ENCODE measurements around the gene NCOR2. TPM values are rescaled to one million over a fixed set of nuclear protein-coding genes. Genes with fewer than 3 reads are reported as not detected.
A peak's percentile ranks its signal among the peaks of the same experiment; 100 is the strongest.

Gene NCOR2
- total RNA-seq, 4 donors from 2014 or later, result 211 to 265 (median 225) TPM

GRCh38 chr12:124581307-124582107, 14.1 kb upstream of the NCOR2 start:
- Histone ChIP-seq H3K4me3 (no peak overlapping the region), H3K27ac (peak overlapping the region in 1 of 4 donors; percentile 11), H3K9me3 (peaks cover 0 to 11% (median 0%) of the 10 kb centered on the region in 4 donors), H3K27me3 (no peaks in the 10 kb centered on the region), H3K36me3 (no peaks in the 10 kb centered on the region), H3K4me1 (peaks cover 0 to 8% (median 2%) of the 10 kb centered on the region in 4 donors)
- no peak for TF ChIP-seq EP300 (IDR thresholded peaks at IDR 0.05)
- no peak for DNase-seq (ENCODE audit: low spot score in 2 of 2)
- 77 to 79% methylated on average over 15 of the region's 15 CpGs for WGBS, 2 donors

- 93 to 97% methylated on average over 5 of the region's 5 CpGs for WGBS, 2 donors
These were observed 12.6 kb upstream of the NCOR2 start for GRCh38 chr12:124579921-124580517.

GRCh38 chr12:124578854-124579253, 11.4 kb upstream of the NCOR2 start:
- WGBS, 2 donors, result 68 to 79% methylated on average over 3 of the region's 3 CpGs
- Histone ChIP-seq H3K27ac (no peak overlapping the region), H3K4me1 (peaks cover 0 to 8% (median 2%) of the 10 kb centered on the region in 4 donors), H3K9me3 (peaks cover 0 to 12% (median 0%) of the 10 kb centered on the region in 4 donors), H3K4me3 (no peak overlapping the region), H3K36me3 (no peaks in the 10 kb centered on the region), H3K27me3 (no peaks in the 10 kb centered on the region)
- no peak for TF ChIP-seq EP300 (IDR thresholded peaks at IDR 0.05)
- TF ChIP-seq POLR2A (IDR thresholded peaks at IDR 0.05), result no peak
- no peak for TF ChIP-seq CTCF (IDR thresholded peaks at IDR 0.05)
- no peak for DNase-seq (ENCODE audit: low spot score in 2 of 2)

More at GRCh38 chr12:124579921-124580517, 12.6 kb upstream of the NCOR2 start:
- Histone ChIP-seq H3K27me3 (no peaks in the 10 kb centered on the region), H3K27ac (no peak overlapping the region), H3K36me3 (no peaks in the 10 kb centered on the region), H3K4me1 (peaks cover 0 to 8% (median 2%) of the 10 kb centered on the region in 4 donors), H3K9me3 (peaks cover 0 to 12% (median 0%) of the 10 kb centered on the region in 4 donors), H3K4me3 (no peak overlapping the region)
- DNase-seq (ENCODE audit: low spot score in 2 of 2), result no peak
- no peak for TF ChIP-seq CTCF (IDR thresholded peaks at IDR 0.05)
- no peak for TF ChIP-seq POLR2A (IDR thresholded peaks at IDR 0.05)
- no peak for TF ChIP-seq EP300 (IDR thresholded peaks at IDR 0.05)

GRCh38 chr12:124578445-124578844, 11.0 kb upstream of the NCOR2 start:
- TF ChIP-seq EP300 (IDR thresholded peaks at IDR 0.05) (no peak), CTCF (IDR thresholded peaks at IDR 0.05) (no peak), POLR2A (IDR thresholded peaks at IDR 0.05) (no peak)
- 92 to 94% methylated on average over 8 of the region's 8 CpGs for WGBS, 2 donors
- Histone ChIP-seq H3K27ac (no peak overlapping the region), H3K27me3 (no peaks in the 10 kb centered on the region), H3K36me3 (no peaks in the 10 kb centered on the region), H3K4me3 (no peak overlapping the region), H3K4me1 (peaks cover 0 to 8% (median 2%) of the 10 kb centered on the region in 4 donors), H3K9me3 (peaks cover 0 to 12% (median 0%) of the 10 kb centered on the region in 4 donors)
- no peak for DNase-seq (ENCODE audit: low spot score in 2 of 2)

GRCh38 chr12:124577986-124578385, 10.6 kb upstream of the NCOR2 start:
- Histone ChIP-seq H3K4me1 (peaks cover 0 to 8% (median 2%) of the 10 kb centered on the region in 4 donors), H3K4me3 (no peak overlapping the region), H3K36me3 (no peaks in the 10 kb centered on the region), H3K9me3 (peaks cover 0 to 12% (median 0%) of the 10 kb centered on the region in 4 donors), H3K27me3 (no peaks in the 10 kb centered on the region), H3K27ac (no peak overlapping the region)
- no peak for DNase-seq (ENCODE audit: low spot score in 2 of 2)
- WGBS, 2 donors, result 84 to 89% methylated on average over 13 of the region's 13 CpGs
- no peak for TF ChIP-seq EP300 (IDR thresholded peaks at IDR 0.05)

GRCh38 chr12:124577374-124577773, 10.0 kb upstream of the NCOR2 start:
- no peaks in the 10 kb centered on the region for H3K36me3 ChIP-seq
- no peaks in the 10 kb centered on the region for H3K27me3 ChIP-seq
- WGBS, 2 donors, result 92 to 93% methylated on average over 8 of the region's 8 CpGs
- no peak overlapping the region for H3K27ac ChIP-seq
- no peak for DNase-seq (ENCODE audit: low spot score in 2 of 2)
- TF ChIP-seq EP300 (IDR thresholded peaks at IDR 0.05) (no peak), CTCF (IDR thresholded peaks at IDR 0.05) (no peak), POLR2A (IDR thresholded peaks at IDR 0.05) (no peak)
- peaks cover 0 to 12% (median 0%) of the 10 kb centered on the region in 4 donors for H3K9me3 ChIP-seq
- no peak overlapping the region for H3K4me3 ChIP-seq
- peaks cover 0 to 6% (median 2%) of the 10 kb centered on the region in 4 donors for H3K4me1 ChIP-seq

Data from tibial nerve (tissue), 4 donors.